Stimulated activated naive CD8-positive, alpha-beta T cell treated with anti-CD3 and anti-CD28 coated beads, Interleukin-15, Interleukin-2, amounts not matched to agents 100 U/mL and 50 U/mL, for 24 hours (primary cell): ENCODE measurements around the gene PDZD7.
A peak's percentile ranks its signal among the peaks of the same experiment; 100 is the strongest.

Source experiments
- ATAC-seq: fragments of 150-1000 bp; cut with Tn5 transposase; one replicate; pipeline ENCODE4 v1.10.0; 2021
- DNase-seq: peaks from one replicate; pipeline ENCODE4 v3.0.0; 2021

Gene PDZD7

DNA sequence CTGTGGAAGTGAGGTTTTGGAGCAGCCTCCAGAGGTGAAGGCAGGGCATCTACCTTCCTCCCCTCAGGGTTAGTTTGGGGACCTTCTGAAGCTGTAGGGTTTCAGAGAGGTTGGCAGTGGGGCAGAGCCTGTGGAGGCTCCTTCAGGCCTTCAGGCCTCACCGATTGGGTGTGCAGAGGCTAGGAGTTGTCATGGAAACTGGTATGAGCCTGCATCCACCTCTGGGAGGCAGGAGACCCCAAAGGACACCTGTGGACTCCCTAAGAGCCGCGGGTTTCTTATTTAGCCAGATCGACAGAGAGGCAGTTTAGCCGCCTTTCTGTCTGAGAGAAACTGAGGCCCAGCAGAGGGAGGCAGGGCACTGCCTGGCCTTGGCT, 29.3 kb downstream of the PDZD7 start:
- DNase-seq = no peak
- no peak for ATAC-seq

DNA sequence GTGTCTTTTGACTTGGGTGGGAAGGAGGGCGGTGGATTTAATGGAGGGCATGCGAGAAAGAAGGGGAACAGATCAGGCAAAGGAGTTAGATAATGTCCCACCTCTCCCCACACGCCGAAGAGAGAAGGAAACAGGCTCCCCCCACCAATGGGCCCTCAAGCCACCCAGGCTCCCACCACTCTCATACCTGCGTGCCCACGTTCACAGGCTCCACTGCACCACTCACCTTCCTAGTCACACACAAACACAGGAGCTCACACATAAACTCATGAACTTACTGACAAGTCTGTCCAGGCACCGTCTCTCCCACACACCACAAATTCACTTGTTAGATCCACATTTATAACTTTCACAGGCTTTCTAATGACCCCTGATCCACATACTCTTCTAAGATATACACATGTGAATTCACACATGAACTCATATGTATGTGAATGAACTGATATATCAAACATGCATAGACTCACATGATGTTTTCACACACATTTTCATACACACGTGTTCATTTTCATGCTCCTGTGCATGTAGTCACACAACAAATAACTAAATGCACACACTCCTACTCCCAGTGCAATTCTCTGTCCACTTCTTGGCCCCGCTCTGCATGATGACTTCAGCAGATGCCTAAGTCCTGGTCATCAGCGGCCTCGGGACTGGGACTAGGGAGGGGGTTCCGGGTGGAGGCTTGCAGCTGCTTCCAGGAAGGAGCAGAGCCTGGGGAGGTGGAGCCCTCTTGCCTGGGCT, 29.8 kb downstream of the PDZD7 start:
- DNase-seq (no peak), ATAC-seq (no peak)

DNA sequence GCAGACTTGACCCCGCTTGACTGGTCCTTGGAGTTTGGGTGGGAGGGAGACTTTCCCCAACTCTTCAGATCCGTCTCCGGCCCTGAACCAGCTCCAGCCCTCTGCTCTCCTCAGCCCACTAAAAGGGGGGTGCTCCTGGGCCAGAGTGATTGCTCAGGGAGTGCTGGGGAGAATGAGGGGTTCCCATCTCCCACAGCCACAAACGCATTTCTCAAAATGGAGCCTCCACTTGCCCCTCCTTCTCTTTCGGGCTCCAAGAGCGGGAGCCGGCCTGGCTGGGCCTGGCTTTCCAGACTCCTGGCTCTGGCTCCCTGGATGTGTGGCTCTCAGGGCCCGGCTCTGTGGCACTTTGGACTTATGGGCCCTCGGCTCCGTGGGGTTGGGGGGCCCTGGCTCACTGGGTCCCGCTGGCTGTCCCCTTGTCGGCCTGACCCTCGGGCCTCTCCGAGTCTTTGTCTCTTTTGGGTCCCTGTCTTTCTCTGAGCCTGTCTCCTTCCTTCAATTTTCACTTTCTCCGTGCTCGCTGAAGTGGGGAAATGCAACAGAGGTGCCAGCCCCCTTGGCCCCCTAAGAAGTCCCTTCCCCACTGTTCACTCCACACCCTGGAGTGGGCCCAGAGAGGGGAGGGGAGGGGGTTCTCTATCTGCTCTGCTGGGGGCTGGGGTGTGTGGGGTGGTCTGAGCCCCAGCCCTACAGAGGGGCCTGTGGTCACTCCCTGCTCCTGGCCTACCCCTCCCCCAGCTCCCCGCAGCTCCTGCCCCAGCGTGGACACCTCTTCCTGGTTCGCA, 30.6 kb downstream of the PDZD7 start:
- DNase-seq = no peak
- no peak for ATAC-seq

DNA sequence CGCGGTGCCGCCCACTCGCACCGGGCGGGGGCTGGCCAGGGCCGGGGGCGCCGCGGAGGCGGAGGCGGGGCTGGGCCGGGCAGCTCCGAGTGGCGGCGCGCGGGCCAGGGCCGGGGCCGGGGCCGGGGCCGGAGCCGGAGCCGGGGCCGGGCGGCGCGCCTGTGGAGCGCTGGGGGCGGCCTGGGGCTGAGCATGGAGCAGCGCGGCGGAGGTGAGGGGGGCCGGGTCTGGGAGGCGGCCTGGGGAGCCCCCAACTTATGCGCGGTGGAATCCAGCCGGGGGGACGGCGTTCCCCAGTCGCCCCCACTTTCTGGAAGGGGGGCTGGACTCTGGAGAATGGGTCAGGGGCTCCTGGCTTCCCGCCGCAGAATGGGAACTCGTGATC, 31.2 kb downstream of the PDZD7 start, which contains the start of gene LZTS2:
TSS of gene LZTS2 (plus strand) at position 67 of the 385 bp plus-strand sequence. CDS start 2,731 bp downstream, outside the sequence.
- ATAC-seq = no peak
- no peak for DNase-seq

DNA sequence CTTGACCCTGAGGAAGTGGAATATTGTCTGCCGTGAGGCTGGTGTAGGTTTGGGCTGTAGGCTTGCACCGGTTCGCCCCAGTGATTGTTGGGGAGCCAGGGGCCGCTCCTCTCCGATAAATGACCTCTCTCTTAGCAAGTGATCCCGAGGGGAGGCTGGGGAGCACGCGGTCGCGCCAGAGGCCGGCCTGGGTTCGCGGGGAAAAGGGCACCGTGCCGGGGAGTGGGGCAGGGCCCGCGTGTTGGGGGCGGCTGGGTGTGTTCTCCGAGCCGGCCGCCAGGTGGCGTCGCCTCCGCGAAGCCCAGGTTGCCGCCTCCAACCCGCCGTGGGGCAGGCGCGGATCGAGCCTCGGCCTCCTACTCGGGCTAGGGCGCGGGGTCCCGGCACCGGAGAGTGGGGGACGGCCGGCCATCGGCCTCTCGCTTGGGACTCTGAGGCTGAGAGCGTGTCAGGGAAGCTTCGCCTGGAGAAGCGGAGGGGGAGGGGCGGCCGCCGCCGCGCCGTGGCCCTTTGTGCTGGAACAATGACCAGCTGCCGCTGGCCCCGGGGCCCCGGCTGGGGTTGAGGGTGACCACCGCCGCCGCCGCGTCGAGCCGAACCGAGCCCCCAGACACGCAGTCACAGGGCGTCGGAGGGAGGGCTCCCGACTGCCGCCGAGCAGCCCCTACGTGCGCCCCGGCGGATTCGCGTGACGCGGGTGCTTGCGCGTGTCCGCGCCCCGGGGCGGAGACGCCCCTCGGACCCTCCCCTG, 31.8 kb downstream of the PDZD7 start:
- ATAC-seq = peak; percentile 70
- DNase-seq = peak; percentile 85

DNA sequence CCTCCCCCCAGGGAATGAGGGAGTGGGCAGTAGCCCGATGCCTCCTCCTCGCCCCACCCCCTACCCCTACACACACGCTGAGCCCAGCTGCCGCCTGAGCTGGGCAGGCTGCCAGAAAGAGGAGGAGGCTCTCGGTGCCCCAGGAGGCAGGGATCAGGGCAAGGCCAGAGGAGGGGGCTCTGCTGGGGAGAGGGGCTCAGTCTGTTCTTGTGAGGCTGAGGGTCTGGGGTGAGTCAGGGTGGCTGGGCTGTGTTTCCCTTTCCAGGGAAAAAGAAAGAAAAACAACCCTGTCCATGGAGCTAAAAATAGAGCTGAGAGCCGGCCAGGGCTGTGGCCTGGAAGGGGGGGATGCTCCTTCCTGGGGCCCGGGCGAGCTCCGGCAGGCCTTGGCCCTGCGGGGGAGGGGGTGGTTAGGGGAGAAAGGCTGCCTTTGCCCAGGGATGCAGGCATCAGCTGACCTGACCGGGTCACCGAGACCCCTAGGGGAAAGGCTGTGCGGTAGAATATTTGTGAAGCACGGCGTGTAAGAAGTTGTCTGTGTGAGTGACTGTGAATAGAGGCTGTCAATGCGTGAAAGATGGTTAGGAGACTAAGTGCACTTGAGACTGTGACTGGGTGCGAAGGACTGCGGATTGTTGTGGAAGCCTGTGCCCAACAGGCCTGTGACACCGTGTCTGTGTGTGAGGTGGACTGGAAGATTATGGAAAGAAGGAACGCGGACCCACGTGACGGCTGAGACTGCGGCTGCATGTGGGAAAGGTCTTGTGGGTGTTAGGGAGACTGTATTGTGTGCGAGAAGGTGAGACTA, 32.5 kb downstream of the PDZD7 start:
- DNase-seq = peak; percentile 78
- ATAC-seq = peak; percentile 29

GRCh38 chr10:100997360-100998182, 33.4 kb downstream of the PDZD7 start:
- ATAC-seq (peak; percentile 53), DNase-seq (peak; percentile 89)

DNA sequence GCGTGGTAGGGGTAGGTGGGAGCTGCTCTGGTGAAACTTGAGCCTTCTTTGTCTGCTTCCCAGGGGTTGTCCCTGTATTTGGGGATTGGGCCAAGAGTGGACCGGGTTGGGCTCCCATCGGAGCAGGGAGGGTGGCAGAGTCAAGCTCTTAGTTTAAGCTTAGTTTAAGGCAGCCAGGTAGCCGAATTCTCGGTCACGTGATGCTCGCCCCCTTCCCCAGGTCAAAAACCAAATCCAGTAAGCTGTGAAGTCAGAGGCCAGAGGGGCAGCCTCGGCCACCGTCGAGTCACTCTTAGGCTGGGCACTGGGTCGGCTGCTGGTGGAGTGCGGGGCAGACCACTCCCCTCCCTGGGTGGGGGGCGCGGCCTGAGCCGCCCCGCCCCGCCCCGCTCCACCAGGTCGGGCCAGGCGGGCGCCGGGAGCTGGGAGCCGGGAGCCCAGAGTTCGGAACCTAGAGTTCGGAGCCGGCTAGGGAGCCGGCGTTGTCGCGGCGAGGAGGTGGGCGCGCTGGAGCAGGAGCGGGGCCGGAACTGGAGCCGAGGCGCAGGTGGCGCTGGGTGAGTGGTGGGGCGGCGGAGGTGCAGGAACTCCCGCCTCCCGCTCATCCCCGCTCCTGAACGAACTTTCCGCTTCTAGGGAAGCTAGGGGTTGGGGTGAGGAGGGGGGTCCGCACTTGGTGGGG, 34.1 kb downstream of the PDZD7 start:
- DNase-seq = peak; percentile 54
- ATAC-seq = no peak

GRCh38 chr10:100995181-100995580, 35.7 kb downstream of the PDZD7 start:
- ATAC-seq (no peak), DNase-seq (no peak)

- ATAC-seq (no peak), DNase-seq (no peak)
Observed at GRCh38 chr10:100993986-100994708, 36.8 kb downstream of the PDZD7 start.

DNA sequence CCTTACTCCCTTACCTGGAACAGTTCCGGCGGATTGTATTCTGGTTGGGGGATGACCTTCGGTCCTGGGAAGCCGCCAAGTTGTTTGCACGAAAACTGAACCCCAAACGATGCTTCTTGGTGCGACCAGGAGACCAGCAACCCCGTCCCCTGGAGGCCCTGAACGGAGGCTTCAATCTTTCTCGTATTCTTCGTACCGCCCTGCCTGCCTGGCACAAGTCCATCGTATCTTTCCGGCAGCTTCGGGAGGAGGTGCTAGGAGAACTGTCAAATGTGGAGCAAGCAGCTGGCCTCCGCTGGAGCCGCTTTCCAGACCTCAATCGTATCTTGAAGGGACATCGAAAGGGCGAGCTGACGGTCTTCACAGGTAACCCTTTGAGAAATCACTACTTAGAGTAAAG, 41.8 kb downstream of the PDZD7 start:
- ATAC-seq (no peak), DNase-seq (no peak)

- no peak for DNase-seq
- ATAC-seq = no peak
Observed at GRCh38 chr10:100988166-100988565, 42.8 kb downstream of the PDZD7 start.

DNA sequence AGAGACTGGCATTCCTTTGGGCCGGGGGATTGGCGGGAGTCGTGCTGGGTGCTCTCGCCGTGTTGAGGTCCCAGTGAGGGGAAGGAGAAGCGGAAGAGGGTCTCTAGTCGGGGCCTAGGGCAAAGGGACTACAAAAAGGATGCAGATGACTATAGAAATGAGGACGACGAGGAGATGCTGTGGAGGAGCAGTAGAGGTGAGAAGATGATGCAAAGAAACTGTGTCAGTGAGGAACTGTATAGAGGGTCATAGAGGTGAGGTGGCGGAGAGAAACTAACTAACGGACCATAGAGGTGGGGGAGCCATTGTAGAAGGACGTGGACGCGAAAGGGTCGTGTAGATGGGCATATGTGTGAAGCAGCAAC, 43.3 kb downstream of the PDZD7 start:
- peak; percentile 2 for ATAC-seq
- DNase-seq = no peak

- DNase-seq (peak; percentile 89), ATAC-seq (peak; percentile 89)
Observed at GRCh38 chr10:100986952-100987684, 43.8 kb downstream of the PDZD7 start, which contains the start of the genes MRPL43 and TWNK. TSS of gene MRPL43 (minus strand) at chr10:100987497. CDS start at chr10:100987443, 54 bp downstream. TSS of gene TWNK (plus strand) at chr10:100987543. CDS start at chr10:100988211, 668 bp downstream.

GRCh38 chr10:100986623-100986951, 44.3 kb downstream of the PDZD7 start:
- no peak for DNase-seq
- no peak for ATAC-seq

DNA sequence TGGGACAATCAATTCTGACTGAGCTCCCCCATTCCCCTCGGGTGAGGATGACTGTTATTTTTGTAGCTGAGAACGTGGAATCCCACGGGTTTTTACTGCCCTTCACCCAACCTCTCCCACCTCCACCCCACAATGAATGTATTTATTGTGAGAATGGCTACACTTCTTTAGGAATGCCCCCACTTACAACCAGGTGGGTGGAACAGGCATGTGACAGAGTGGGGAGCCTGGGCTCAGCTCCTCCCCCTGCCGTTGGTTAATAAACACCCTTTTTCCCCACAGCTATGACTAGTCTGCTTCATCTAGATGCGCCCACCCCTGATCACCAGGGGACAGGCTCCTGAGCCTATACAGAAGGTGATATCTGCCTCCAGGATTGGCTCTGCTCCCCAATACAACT, 45.6 kb downstream of the PDZD7 start:
- DNase-seq (no peak), ATAC-seq (no peak)

- ATAC-seq (no peak), DNase-seq (no peak)
Observed at GRCh38 chr10:100984672-100985177, 46.2 kb downstream of the PDZD7 start.

GRCh38 chr10:100983868-100984671, 46.9 kb downstream of the PDZD7 start:
- DNase-seq (no peak), ATAC-seq (no peak)
